HepG2 (cell line): ENCODE results near the gene GRB10. TPM values are rescaled to one million over a fixed set of nuclear protein-coding genes. Genes with fewer than 3 reads are reported as not detected.

Experiments
- CTCF ChIP-seq: sonication (generic); formaldehyde crosslinking; IDR thresholded peaks from 2 replicates; pipeline ENCODE4 v1.5.0; 2020; ENCODE audit warnings: mild to moderate bottlenecking, missing genetic modification reagents, moderate library complexity
- EP300 ChIP-seq, 3 experiments: sonication (generic) in 1 of 3; formaldehyde crosslinking in 1 of 3; IDR thresholded peaks; 2 replicates each; pipeline versions ENCODE4 v1.5.1 to v1.6.1; 2011 to 2020; ENCODE audit warnings: low read depth in 2 of 3, low read length in 2 of 3, borderline replicate concordance in 1 of 3, improper control_type of control experiment in 1 of 3, mild to moderate bottlenecking in 1 of 3, missing genetic modification reagents in 1 of 3, moderate library complexity in 1 of 3
- FOXP4 ChIP-seq: sonication (generic); formaldehyde crosslinking; IDR thresholded peaks from 2 replicates; pipeline ENCODE4 v1.4.0; 2020; ENCODE audit warnings: missing genetic modification reagents
- ISL2 ChIP-seq: sonication (generic); formaldehyde crosslinking; IDR thresholded peaks from 2 replicates; pipeline ENCODE4 v1.5.0; 2020; ENCODE audit warnings: missing genetic modification reagents
- POLR2A ChIP-seq, 2 experiments: IDR thresholded peaks; 2 replicates each; pipeline ENCODE4 v1.6.1; 2011; ENCODE audit warnings: low read depth in 2 of 2, low read length in 2 of 2, mild to moderate bottlenecking in 1 of 2, moderate library complexity in 1 of 2; ENCODE audit not compliant: insufficient read depth in 1 of 2
- PTBP1 ChIP-seq: fragments of 200-400 bp; formaldehyde crosslinking; IDR thresholded peaks from 2 replicates; pipeline ENCODE4 v1.6.1; 2018; ENCODE audit warnings: low read length, low read depth; ENCODE audit not compliant: poor library complexity, severe bottlenecking
- RXRA ChIP-seq: sonication (generic); formaldehyde crosslinking; IDR thresholded peaks from 2 replicates; pipeline ENCODE4 v1.5.1; 2020; ENCODE audit warnings: missing genetic modification reagents
- SRSF4 ChIP-seq: fragments of 200-400 bp; formaldehyde crosslinking; IDR thresholded peaks from one replicate; pipeline ENCODE4 v1.6.1; 2018; ENCODE audit warnings: mild to moderate bottlenecking, low read depth, low read length, moderate library complexity; ENCODE audit not compliant: poor library complexity, severe bottlenecking
- TBX3 ChIP-seq: fragments of 450-650 bp; IDR thresholded peaks from 2 replicates; pipeline ENCODE4 v1.6.1; 2017; ENCODE audit warnings: antibody characterized with exemption, mild to moderate bottlenecking, inconsistent platforms, borderline replicate concordance
- ZFP41 ChIP-seq: sonication (generic); formaldehyde crosslinking; IDR thresholded peaks from 2 replicates; pipeline ENCODE4 v1.4.0; 2020; ENCODE audit warnings: mild to moderate bottlenecking, missing genetic modification reagents, borderline replicate concordance
- ZHX1 ChIP-seq: sonication (generic); formaldehyde crosslinking; IDR thresholded peaks from 2 replicates; pipeline ENCODE4 v1.8.1; 2022; ENCODE audit warnings: low read depth, mild to moderate bottlenecking, missing genetic modification reagents
- ZNF317 ChIP-seq: sonication (generic); formaldehyde crosslinking; IDR thresholded peaks from 2 replicates; pipeline ENCODE4 v1.5.0; 2020; ENCODE audit warnings: mild to moderate bottlenecking, missing genetic modification reagents
- ZNF432 ChIP-seq: sonication (generic); formaldehyde crosslinking; IDR thresholded peaks from 2 replicates; pipeline ENCODE4 v1.5.0; 2020; ENCODE audit warnings: missing genetic modification reagents, mild to moderate bottlenecking, borderline replicate concordance
- ZNF543 ChIP-seq: sonication (generic); formaldehyde crosslinking; IDR thresholded peaks from 2 replicates; pipeline ENCODE4 v1.4.0; 2020; ENCODE audit warnings: mild to moderate bottlenecking, missing genetic modification reagents
- ZNF552 ChIP-seq: sonication (generic); formaldehyde crosslinking; IDR thresholded peaks from 2 replicates; pipeline ENCODE4 v1.9.0; 2022; ENCODE audit warnings: missing genetic modification reagents, mild to moderate bottlenecking, borderline replicate concordance
- ZNF580 ChIP-seq: IDR thresholded peaks from 2 replicates; pipeline ENCODE4 v1.6.1; 2016; ENCODE audit warnings: low read depth, borderline replicate concordance
- ZNF660 ChIP-seq: sonication (generic); formaldehyde crosslinking; IDR thresholded peaks from 2 replicates; pipeline ENCODE4 v1.5.1; 2020; ENCODE audit warnings: mild to moderate bottlenecking, low read depth, missing genetic modification reagents, borderline replicate concordance
- ZNF761 ChIP-seq: sonication (generic); formaldehyde crosslinking; conservative IDR thresholded peaks from 2 replicates; pipeline ENCODE4 v1.4.0; 2020; ENCODE audit warnings: mild to moderate bottlenecking, missing genetic modification reagents
- ZNF766 ChIP-seq: sonication (generic); formaldehyde crosslinking; IDR thresholded peaks from 2 replicates; pipeline ENCODE4 v1.5.0; 2020; ENCODE audit warnings: missing genetic modification reagents, borderline replicate concordance
- ZNF770 ChIP-seq: sonication (generic); formaldehyde crosslinking; IDR thresholded peaks from 2 replicates; pipeline ENCODE4 v1.5.0; 2020; ENCODE audit warnings: mild to moderate bottlenecking, missing genetic modification reagents
- polyA plus RNA-seq, 8 experiments: library from polyadenylated mRNA; depleted of rRNA in 3 of 8; stranded (reverse) in 7 of 8; unstranded in 1 of 8; fragments of >200 nt; fragmentation: Illumina TruSeq in 4 of 8; extraction: Trizol in 4 of 8; gene quantifications; 2 replicates each; pipeline versions ENCODE4 v1.2.1 to v1.2.3, GENCODE V29; 2011 to 2016; ENCODE audit warnings: low read depth in 4 of 8, missing spikeins in 1 of 8, mixed read lengths in 1 of 8; ENCODE audit not compliant: insufficient read depth in 1 of 8
- total RNA-seq, 5 experiments: library from RNA; depleted of rRNA; stranded (reverse); fragments of >200 nt; fragmentation: Illumina TruSeq; extraction: Trizol; gene quantifications; 2 replicates each; pipeline ENCODE4 v1.2.3, GENCODE V29; 2016; ENCODE audit warnings: low read depth in 1 of 5

GRB10 gene
- total and polyA plus RNA-seq, 2 of the 13 experiments (the other 11 are each of a cell fraction or from before 2014, with no cell fraction given) = 4.0 to 6.8 TPM

GRCh38 chr7:50565559-50565916 is 217.2 kb downstream of the GRB10 start (continued):
- TF ChIP-seq ZHX1 (CRISPR knock-in tag) (no peak), RXRA (CRISPR knock-in tag) (no peak), FOXP4 (no peak), ZNF543 (0 out of 2 replicates have a peak, but pooled peaks have one; percentile 30), ZNF317 (no peak), ZNF770 (CRISPR knock-in tag) (no peak), POLR2A (IDR thresholded peaks at IDR 0.05; ENCODE audit: insufficient read depth in 1 of 2, low read depth in 2 of 2, low read length in 2 of 2) (no peak), ZNF761 (CRISPR knock-in tag) (no peak), ZNF580 (CRISPR knock-in tag) (no peak), ISL2 (CRISPR knock-in tag) (no peak), SRSF4 (no peak), ZNF660 (CRISPR knock-in tag) (no peak), ZNF432 (no peak), EP300 (IDR thresholded peaks at IDR 0.05; ENCODE audit: low read depth in 2 of 2, low read length in 2 of 2) (0 out of 4 replicates have a peak, but pooled peaks of 1 of the 2 experiments have one; percentile 15), EP300 (CRISPR knock-in tag; IDR thresholded peaks at IDR 0.05; ENCODE audit: borderline replicate concordance) (no peak), CTCF (no peak), PTBP1 (no peak), ZNF552 (CRISPR knock-in tag) (no peak), ZNF766 (CRISPR knock-in tag) (no peak), TBX3 (no peak), ZFP41 (CRISPR knock-in tag) (no peak)
